K562 (cell line): ENCODE data around the gene SLC28A3.

Experiments used
- CHD4 ChIP-seq: fragments of 200-600 bp; sonication (generic); IDR thresholded peaks from 3 replicates; pipeline ENCODE4 v1.6.1; 2012; ENCODE audit warnings: low read depth, mild to moderate bottlenecking, mixed read lengths, low read length, inconsistent platforms; ENCODE audit not compliant: insufficient read depth, insufficient replicate concordance, poor library complexity, severe bottlenecking
- ETS2 ChIP-seq: IDR thresholded peaks from 2 replicates; pipeline ENCODE4 v1.6.1; 2016; ENCODE audit warnings: borderline replicate concordance, missing genetic modification characterization, mild to moderate bottlenecking, moderate library complexity, missing compliant biosample characterization; ENCODE audit not compliant: poor library complexity, severe bottlenecking
- NCOA1 ChIP-seq: fragments of 450-650 bp; IDR thresholded peaks from 2 replicates; pipeline ENCODE4 v1.6.1; 2016; ENCODE audit warnings: low read depth
- POLR2AphosphoS5 ChIP-seq: IDR thresholded peaks from 2 replicates; pipeline ENCODE4 v1.6.1; 2011; ENCODE audit warnings: mild to moderate bottlenecking, low read depth, low read length, moderate library complexity; ENCODE audit not compliant: control insufficient read depth, insufficient read depth
- TAF1 ChIP-seq: IDR thresholded peaks from 2 replicates; pipeline ENCODE4 v1.6.1; 2011; ENCODE audit warnings: mild to moderate bottlenecking, low read length, moderate library complexity; ENCODE audit not compliant: insufficient read depth, control insufficient read depth, severe bottlenecking; ENCODE audit errors: extremely low read depth
- YY1 ChIP-seq, 3 experiments: IDR thresholded peaks; 2 replicates each; pipeline ENCODE4 v1.6.1; 2011; ENCODE audit warnings: low read length in 2 of 3, mild to moderate bottlenecking in 2 of 3, moderate library complexity in 2 of 3, borderline replicate concordance in 1 of 3, control low read depth in 1 of 3, low read depth in 1 of 3; ENCODE audit not compliant: insufficient read depth in 3 of 3, insufficient replicate concordance in 2 of 3, control insufficient read depth in 1 of 3, insufficient read length in 1 of 3; ENCODE audit errors: extremely low read depth in 1 of 3
- ZFP30 ChIP-seq: fragments of 250-450 bp; sonication (Bioruptor Pico); IDR thresholded peaks from 2 replicates; pipeline ENCODE4 v1.8.0; 2022; ENCODE audit warnings: moderate library complexity, mild to moderate bottlenecking, inconsistent platforms, borderline replicate concordance
- ZNF253 ChIP-seq: fragments of 250-450 bp; sonication (Bioruptor Pico); conservative IDR thresholded peaks from 2 replicates; pipeline ENCODE4 v1.6.1; 2021; ENCODE audit warnings: mild to moderate bottlenecking
- TF ChIP-seq, protein P1 (sequence below), 3 experiments: IDR thresholded peaks in 2 of 3; conservative IDR thresholded peaks in 1 of 3; 2 replicates each; pipeline ENCODE4 v1.5.1; 2011 to 2012; ENCODE audit warnings: low read length in 3 of 3, mild to moderate bottlenecking in 3 of 3, control low read depth in 2 of 3, improper control_type of control experiment in 1 of 3, inconsistent platforms in 1 of 3, low read depth in 1 of 3, mixed read lengths in 1 of 3, moderate library complexity in 1 of 3; ENCODE audit not compliant: insufficient read depth in 2 of 3
- TF ChIP-seq, protein P2 (sequence below): sonication (generic); formaldehyde crosslinking; IDR thresholded peaks from 2 replicates; pipeline ENCODE4 v1.8.0; 2022; ENCODE audit warnings: missing genetic modification reagents, mild to moderate bottlenecking, borderline replicate concordance
- TF ChIP-seq, protein P3 (sequence below): IDR thresholded peaks from 2 replicates; pipeline ENCODE4 v1.6.1; 2012; ENCODE audit warnings: low read depth, low read length, improper control_type of control experiment, borderline replicate concordance

DNA sequence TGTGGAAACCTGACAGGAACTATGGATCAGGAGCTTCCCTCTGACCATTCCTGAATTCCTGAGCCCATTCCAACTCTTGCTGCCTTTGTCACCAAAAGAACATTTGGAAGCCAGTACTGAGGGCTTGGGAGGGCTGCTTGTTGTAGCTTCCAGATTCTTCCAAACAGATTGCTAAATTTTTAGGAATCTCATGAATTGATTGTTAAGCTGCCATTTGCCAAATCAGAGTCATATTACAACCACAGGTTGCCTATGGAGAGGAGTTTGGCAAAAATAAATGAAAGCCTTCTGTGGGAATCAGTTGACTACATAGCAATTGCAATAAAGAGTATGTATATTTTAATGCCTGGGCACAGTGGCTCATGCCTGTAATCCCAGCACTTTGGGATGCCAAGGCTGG lies 39.2 kb upstream of the SLC28A3 start:
- TF ChIP-seq, protein P1, sequence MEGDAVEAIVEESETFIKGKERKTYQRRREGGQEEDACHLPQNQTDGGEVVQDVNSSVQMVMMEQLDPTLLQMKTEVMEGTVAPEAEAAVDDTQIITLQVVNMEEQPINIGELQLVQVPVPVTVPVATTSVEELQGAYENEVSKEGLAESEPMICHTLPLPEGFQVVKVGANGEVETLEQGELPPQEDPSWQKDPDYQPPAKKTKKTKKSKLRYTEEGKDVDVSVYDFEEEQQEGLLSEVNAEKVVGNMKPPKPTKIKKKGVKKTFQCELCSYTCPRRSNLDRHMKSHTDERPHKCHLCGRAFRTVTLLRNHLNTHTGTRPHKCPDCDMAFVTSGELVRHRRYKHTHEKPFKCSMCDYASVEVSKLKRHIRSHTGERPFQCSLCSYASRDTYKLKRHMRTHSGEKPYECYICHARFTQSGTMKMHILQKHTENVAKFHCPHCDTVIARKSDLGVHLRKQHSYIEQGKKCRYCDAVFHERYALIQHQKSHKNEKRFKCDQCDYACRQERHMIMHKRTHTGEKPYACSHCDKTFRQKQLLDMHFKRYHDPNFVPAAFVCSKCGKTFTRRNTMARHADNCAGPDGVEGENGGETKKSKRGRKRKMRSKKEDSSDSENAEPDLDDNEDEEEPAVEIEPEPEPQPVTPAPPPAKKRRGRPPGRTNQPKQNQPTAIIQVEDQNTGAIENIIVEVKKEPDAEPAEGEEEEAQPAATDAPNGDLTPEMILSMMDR (IDR thresholded peaks at IDR 0.05 in 2 of 3, conservative IDR thresholded peaks at IDR 0.05 in 1 of 3; ENCODE audit: insufficient read depth in 2 of 3, low read depth in 1 of 3, low read length in 3 of 3), result no peak
- TF ChIP-seq ZNF253 (CRISPR knock-in tag) (no peak), ZFP30 (no peak), ETS2 (tag) (no peak), POLR2AphosphoS5 (no peak), CHD4 (no peak), YY1 (IDR thresholded peaks at IDR 0.05; ENCODE audit: borderline replicate concordance in 1 of 3, control insufficient read depth in 1 of 3, extremely low read depth in 1 of 3, insufficient read depth in 3 of 3, insufficient read length in 1 of 3, insufficient replicate concordance in 2 of 3, low read depth in 1 of 3, low read length in 2 of 3) (no peak), TAF1 (no peak), NCOA1 (no peak)
- TF ChIP-seq, protein P2, sequence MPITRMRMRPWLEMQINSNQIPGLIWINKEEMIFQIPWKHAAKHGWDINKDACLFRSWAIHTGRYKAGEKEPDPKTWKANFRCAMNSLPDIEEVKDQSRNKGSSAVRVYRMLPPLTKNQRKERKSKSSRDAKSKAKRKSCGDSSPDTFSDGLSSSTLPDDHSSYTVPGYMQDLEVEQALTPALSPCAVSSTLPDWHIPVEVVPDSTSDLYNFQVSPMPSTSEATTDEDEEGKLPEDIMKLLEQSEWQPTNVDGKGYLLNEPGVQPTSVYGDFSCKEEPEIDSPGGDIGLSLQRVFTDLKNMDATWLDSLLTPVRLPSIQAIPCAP (CRISPR knock-in tag), result no peak
- TF ChIP-seq, protein P3, sequence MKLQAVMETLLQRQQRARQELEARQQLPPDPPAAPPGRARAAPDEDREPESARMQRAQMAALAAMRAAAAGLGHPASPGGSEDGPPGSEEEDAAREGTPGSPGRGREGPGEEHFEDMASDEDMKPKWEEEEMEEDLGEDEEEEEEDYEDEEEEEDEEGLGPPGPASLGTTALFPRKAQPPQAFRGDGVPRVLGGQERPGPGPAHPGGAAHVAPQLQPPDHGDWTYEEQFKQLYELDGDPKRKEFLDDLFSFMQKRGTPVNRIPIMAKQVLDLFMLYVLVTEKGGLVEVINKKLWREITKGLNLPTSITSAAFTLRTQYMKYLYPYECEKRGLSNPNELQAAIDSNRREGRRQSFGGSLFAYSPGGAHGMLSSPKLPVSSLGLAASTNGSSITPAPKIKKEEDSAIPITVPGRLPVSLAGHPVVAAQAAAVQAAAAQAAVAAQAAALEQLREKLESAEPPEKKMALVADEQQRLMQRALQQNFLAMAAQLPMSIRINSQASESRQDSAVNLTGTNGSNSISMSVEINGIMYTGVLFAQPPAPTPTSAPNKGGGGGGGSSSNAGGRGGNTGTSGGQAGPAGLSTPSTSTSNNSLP, result no peak
